ENCODE results near the gene SACM1L.

- TF ChIP-seq CTCF (IDR thresholded peaks at IDR 0.05) (no peak), POLR2A (IDR thresholded peaks at IDR 0.05) (no peak)
Measured at GRCh38 chr3:45724911-45725310, 35.7 kb downstream of the SACM1L start.
